H9 (cell line): Measurements from ENCODE around the gene SHE. TPM values are rescaled to one million over a fixed set of nuclear protein-coding genes. Genes with fewer than 3 reads are reported as not detected.

Source experiments
- DNase-seq: peaks from one replicate; pipeline ENCODE4 v3.0.0-alpha.2; 2017
- H2AFZ ChIP-seq: one replicate; pipeline ENCODE4 v1.6.1; 2013; ENCODE audit warnings: mild to moderate bottlenecking, low read length, control low read depth, moderate library complexity
- H2AK5ac ChIP-seq: 2 replicates; pipeline ENCODE4 v1.6.1; 2013; ENCODE audit warnings: low read length, control low read depth, mixed read lengths; ENCODE audit not compliant: insufficient read length
- H2BK120ac ChIP-seq: one replicate; pipeline ENCODE4 v1.6.1; 2013; ENCODE audit warnings: low read depth, mild to moderate bottlenecking, low read length, control low read depth, inconsistent platforms; ENCODE audit not compliant: poor library complexity, severe bottlenecking
- H2BK12ac ChIP-seq: 2 replicates; pipeline ENCODE4 v1.6.1; 2013; ENCODE audit warnings: low read length, control low read depth, mixed read lengths, low read depth; ENCODE audit not compliant: insufficient read length
- H2BK15ac ChIP-seq: 2 replicates; pipeline ENCODE4 v1.6.1; 2013; ENCODE audit warnings: low read depth, low read length, control low read depth
- H2BK20ac ChIP-seq: one replicate; pipeline ENCODE4 v1.6.1; 2013; ENCODE audit warnings: low read depth, mild to moderate bottlenecking, low read length, control low read depth, inconsistent platforms; ENCODE audit not compliant: poor library complexity, severe bottlenecking
- H2BK5ac ChIP-seq: 2 replicates; pipeline ENCODE4 v1.6.1; 2013; ENCODE audit warnings: low read length, control low read depth, mixed read lengths; ENCODE audit not compliant: insufficient read length
- H3K14ac ChIP-seq: 2 replicates; pipeline ENCODE4 v1.6.1; 2013; ENCODE audit warnings: low read length, control low read depth; ENCODE audit not compliant: insufficient read depth
- H3K18ac ChIP-seq: 2 replicates; pipeline ENCODE4 v1.6.1; 2013; ENCODE audit warnings: low read depth, mild to moderate bottlenecking, mixed read lengths, low read length, control low read depth; ENCODE audit not compliant: insufficient read length
- H3K23ac ChIP-seq: 2 replicates; pipeline ENCODE4 v1.6.1; 2013; ENCODE audit warnings: low read length, control low read depth, mixed read lengths, low read depth; ENCODE audit not compliant: insufficient read length
- H3K23me2 ChIP-seq: 2 replicates; pipeline ENCODE4 v1.6.1; 2013; ENCODE audit warnings: low read depth, mild to moderate bottlenecking, mixed read lengths, low read length, control low read depth; ENCODE audit not compliant: insufficient read length, poor library complexity, severe bottlenecking
- H3K27ac ChIP-seq: 2 replicates; pipeline ENCODE4 v1.5.1; 2013; ENCODE audit warnings: low read length, control low read depth, mixed read lengths, low read depth; ENCODE audit not compliant: insufficient read length
- H3K27me3 ChIP-seq: 2 replicates; pipeline ENCODE4 v1.6.1; 2013; ENCODE audit warnings: low read length, control low read depth, inconsistent platforms; ENCODE audit not compliant: insufficient read depth
- H3K4ac ChIP-seq: 2 replicates; pipeline ENCODE4 v1.6.1; 2013; ENCODE audit warnings: low read depth, mild to moderate bottlenecking, control low read depth, inconsistent platforms, low read length, moderate library complexity
- H3K4me1 ChIP-seq: 2 replicates; pipeline ENCODE4 v1.6.1; 2013; ENCODE audit warnings: low read length, control low read depth, inconsistent platforms; ENCODE audit not compliant: insufficient read depth
- H3K4me2 ChIP-seq: 2 replicates; pipeline ENCODE4 v1.6.1; 2013; ENCODE audit warnings: low read length, control low read depth, mixed read lengths; ENCODE audit not compliant: insufficient read length, insufficient read depth
- H3K56ac ChIP-seq: 2 replicates; pipeline ENCODE4 v1.6.1; 2013; ENCODE audit warnings: low read depth, mild to moderate bottlenecking, mixed read lengths, low read length, control low read depth; ENCODE audit not compliant: insufficient read length
- H3K79me1 ChIP-seq: 2 replicates; pipeline ENCODE4 v1.6.1; 2013; ENCODE audit warnings: low read depth, mild to moderate bottlenecking, moderate library complexity, low read length, control low read depth, inconsistent platforms; ENCODE audit not compliant: insufficient read depth, poor library complexity, severe bottlenecking
- H3K79me2 ChIP-seq: 2 replicates; pipeline ENCODE4 v1.6.1; 2013; ENCODE audit warnings: low read length, control low read depth, inconsistent platforms; ENCODE audit not compliant: insufficient read depth
- H3K9ac ChIP-seq: 2 replicates; pipeline ENCODE4 v1.6.1; 2013; ENCODE audit warnings: low read length, control low read depth, mixed read lengths; ENCODE audit not compliant: insufficient read length; ENCODE audit errors: extremely low read depth
- H3K9me3 ChIP-seq: one replicate; pipeline ENCODE4 v1.6.1; 2013; ENCODE audit warnings: low read depth, low read length, inconsistent platforms; ENCODE audit not compliant: control insufficient read depth
- H3T11ph ChIP-seq: one replicate; pipeline ENCODE4 v1.6.1; 2013; ENCODE audit warnings: mild to moderate bottlenecking, low read length, control low read depth, inconsistent platforms
- H4K20me1 ChIP-seq: one replicate; pipeline ENCODE4 v1.6.1; 2013; ENCODE audit not compliant: control insufficient read depth, insufficient read length, insufficient read depth
- H4K5ac ChIP-seq: 2 replicates; pipeline ENCODE4 v1.6.1; 2013; ENCODE audit warnings: low read depth, mild to moderate bottlenecking, mixed read lengths, low read length, control low read depth; ENCODE audit not compliant: insufficient read length
- H4K8ac ChIP-seq: replicated peaks from 2 replicates; pipeline ENCODE4 v1.6.1; 2013; ENCODE audit warnings: low read length, control low read depth, mixed read lengths, low read depth; ENCODE audit not compliant: insufficient read length
- H4K91ac ChIP-seq: 2 replicates; pipeline ENCODE4 v1.6.1; 2013; ENCODE audit warnings: low read depth, mild to moderate bottlenecking, moderate library complexity, mixed read lengths, low read length, control low read depth; ENCODE audit not compliant: insufficient read length
- H3K27ac Mint-ChIP-seq, 3 experiments: 2 replicates in 2 of 3; 3 replicates in 1 of 3; pipeline ENCODE4 v1.8.0; 2020 to 2021; ENCODE audit warnings: mixed read lengths in 3 of 3, mild to moderate bottlenecking in 1 of 3, moderate library complexity in 1 of 3
- H3K27me3 Mint-ChIP-seq: 2 replicates; pipeline ENCODE4 v1.8.0; 2021; ENCODE audit warnings: low read depth, mild to moderate bottlenecking, moderate library complexity, mixed read lengths
- H3K36me3 Mint-ChIP-seq, 3 experiments: 2 replicates in 2 of 3; 3 replicates in 1 of 3; pipeline ENCODE4 v1.8.0; 2020 to 2021; ENCODE audit warnings: low read depth in 3 of 3, mixed read lengths in 3 of 3; ENCODE audit not compliant: insufficient read depth in 1 of 3
- H3K4me1 Mint-ChIP-seq, 2 experiments: 2 replicates each; pipeline ENCODE4 v1.8.0; 2020; ENCODE audit warnings: mixed read lengths in 2 of 2
- H3K4me3 Mint-ChIP-seq, 2 experiments: 2 replicates in 1 of 2; 3 replicates in 1 of 2; pipeline ENCODE4 v1.8.0; 2020 to 2021; ENCODE audit warnings: mild to moderate bottlenecking in 2 of 2, mixed read lengths in 2 of 2, moderate library complexity in 1 of 2
- H3K9me3 Mint-ChIP-seq, 2 experiments: 2 replicates in 1 of 2; 3 replicates in 1 of 2; pipeline ENCODE4 v1.8.0; 2020; ENCODE audit warnings: mild to moderate bottlenecking in 2 of 2, mixed read lengths in 2 of 2, moderate library complexity in 1 of 2
- CTCF ChIP-seq: fragments of 200-600 bp; sonication (generic); conservative IDR thresholded peaks from 3 replicates; pipeline ENCODE4 v1.8.0; 2021; ENCODE audit warnings: antibody characterized with exemption, mild to moderate bottlenecking
- WGBS: extraction: QIAGEN DNeasy Blood & Tissue Kit; methylation state at CpG from one replicate; pipeline ENCODE4 v1.1.7; 2013; ENCODE audit warnings: missing lambda C conversion rate, low lambda C conversion rate, mixed read lengths; ENCODE audit not compliant: insufficient read length; ENCODE audit errors: extremely low coverage; 5-methylcytosine and 5-hydroxymethylcytosine counted together
- total RNA-seq: library from RNA; stranded (reverse); gene quantifications from 2 replicates; pipeline ENCODE4 v1.2.1, GENCODE V29; 2021

SHE gene
- total RNA-seq, 1 experiment from 2014 or later = 0.48 TPM

- Histone ChIP-seq H3K4me1 (no peaks in the 10 kb centered on the region), H3K79me1 (no peaks in the 10 kb centered on the region), H2BK12ac (no peak overlapping the region), H3K14ac (no peak overlapping the region), H3K23ac (no peak overlapping the region), H3K9ac (no peak overlapping the region), H4K91ac (no peak overlapping the region), H3T11ph (no peak overlapping the region), H3K18ac (no peak overlapping the region), H2AFZ (no peak overlapping the region), H2BK120ac (no peak overlapping the region), H4K5ac (no peak overlapping the region), H4K20me1 (no peaks in the 10 kb centered on the region), H3K27me3 (peaks cover 42% of the 10 kb centered on the region), H3K4me2 (no peak overlapping the region), H4K8ac (no peak overlapping the region), H3K79me2 (no peaks in the 10 kb centered on the region), H3K9me3 (no peaks in the 10 kb centered on the region), H2BK5ac (no peak overlapping the region), H2BK15ac (no peak overlapping the region), H3K23me2 (peaks cover 3% of the 10 kb centered on the region), H2BK20ac (no peak overlapping the region), H3K4ac (no peak overlapping the region), H3K56ac (no peak overlapping the region), H2AK5ac (no peak overlapping the region), H3K27ac (no peak overlapping the region)
- Mint-ChIP-seq H3K27ac (no peak overlapping the region), H3K9me3 (peaks cover 10 to 11% of the 10 kb centered on the region in 2 experiments), H3K36me3 (no peaks in the 10 kb centered on the region), H3K4me1 (peaks cover 4% of the 10 kb centered on the region in 2 experiments), H3K4me3 (peak overlapping the region; percentile 47 to 78), H3K27me3 (peaks cover 92% of the 10 kb centered on the region)
- no peak for TF ChIP-seq CTCF
- no CpG with 5 or more reads among the region's 43 CpGs for WGBS
- peak; percentile 62 for DNase-seq
Observed at GRCh38 chr1:154502744-154503115, 518 bp upstream of the SHE start.
